Measurements from ENCODE around the gene CLEC3B.

- TF ChIP-seq EP300 (IDR thresholded peaks at IDR 0.05) (no peak), POLR2A (IDR thresholded peaks at IDR 0.05) (no peak)
Observed at GRCh38 chr3:44993471-44994205, 32.5 kb upstream of the CLEC3B start.

All from ovary (tissue), 1 donor.